WTC11 (cell line): ENCODE results near the gene GZF1. TPM values are rescaled to one million over a fixed set of nuclear protein-coding genes. Genes with fewer than 3 reads are reported as not detected.
"Not testable (repeated sequence)": the region's sequence is repeated elsewhere in the genome, so short reads cannot be mapped to it uniquely, and the experiment has no call there.

Experiments
- ATAC-seq: fragments of 200-7000 bp; cut with Tn5 transposase; 2 replicates; pipeline ENCODE4 v1.10.0; 2021; ENCODE audit warnings: mild to moderate bottlenecking, moderate library complexity
- CTCF ChIA-PET: fragments of 300-600 bp; sonication (Branson Sonifier 250); formaldehyde crosslinking; loops from one replicate; lab custom pipeline; 2021; ENCODE audit warnings: antibody characterized with exemption; lab: Charles Lee
- POLR2A ChIA-PET: fragments of 350-600 bp; sonication (Branson Sonifier 250); formaldehyde crosslinking; loops from one replicate; lab custom pipeline; 2021; ENCODE audit warnings: antibody characterized with exemption; lab: Charles Lee
- DNase-seq: peaks from one replicate; pipeline ENCODE4 v3.0.0; 2021; ENCODE audit warnings: low spot score
- H3K27ac Mint-ChIP-seq: 2 replicates; pipeline ENCODE4 v1.8.0; 2021; ENCODE audit warnings: mixed read lengths
- H3K27me3 Mint-ChIP-seq: 2 replicates; pipeline ENCODE4 v1.8.0; 2021; ENCODE audit warnings: low read depth, mild to moderate bottlenecking, moderate library complexity, mixed read lengths
- H3K36me3 Mint-ChIP-seq: 2 replicates; pipeline ENCODE4 v1.8.0; 2021; ENCODE audit warnings: mixed read lengths
- H3K4me1 Mint-ChIP-seq: 2 replicates; pipeline ENCODE4 v1.8.0; 2022; ENCODE audit warnings: mixed read lengths
- H3K4me3 Mint-ChIP-seq: 2 replicates; pipeline ENCODE4 v1.8.0; 2021; ENCODE audit warnings: mild to moderate bottlenecking, moderate library complexity, mixed read lengths
- H3K9me3 Mint-ChIP-seq: 2 replicates; pipeline ENCODE4 v1.8.0; 2021; ENCODE audit warnings: mixed read lengths
- GRHL2 ChIP-seq: fragments of 250-450 bp; sonication (Bioruptor Pico); IDR thresholded peaks from 2 replicates; pipeline ENCODE4 v1.8.0; 2022; ENCODE audit warnings: mild to moderate bottlenecking, moderate library complexity; ENCODE audit not compliant: insufficient replicate concordance, severe bottlenecking
- GTF2I ChIP-seq: fragments of 250-450 bp; sonication (Bioruptor Pico); conservative IDR thresholded peaks from 2 replicates; pipeline ENCODE4 v1.4.0; 2021; ENCODE audit warnings: mild to moderate bottlenecking
- HMGA2 ChIP-seq: fragments of 250-450 bp; sonication (Bioruptor Pico); IDR thresholded peaks from 2 replicates; pipeline ENCODE4 v1.4.0; 2021; ENCODE audit warnings: mild to moderate bottlenecking, moderate library complexity
- KAT7 ChIP-seq: sonication (generic); formaldehyde crosslinking; IDR thresholded peaks from 2 replicates; pipeline ENCODE4 v1.8.1; 2023; ENCODE audit warnings: missing genetic modification reagents, mild to moderate bottlenecking, borderline replicate concordance
- NFE2L1 ChIP-seq: sonication (generic); formaldehyde crosslinking; IDR thresholded peaks from 2 replicates; pipeline ENCODE4 v1.8.1; 2023; ENCODE audit warnings: missing genetic modification reagents
- OVOL2 ChIP-seq: fragments of 250-450 bp; sonication (Bioruptor Pico); IDR thresholded peaks from 2 replicates; pipeline ENCODE4 v1.9.0; 2021; ENCODE audit warnings: mild to moderate bottlenecking, borderline replicate concordance
- SMAD4 ChIP-seq: sonication (generic); formaldehyde crosslinking; IDR thresholded peaks from 2 replicates; pipeline ENCODE4 v1.8.0; 2022; ENCODE audit warnings: mild to moderate bottlenecking, missing genetic modification reagents
- TEAD4 ChIP-seq: sonication (generic); formaldehyde crosslinking; IDR thresholded peaks from 2 replicates; pipeline ENCODE4 v1.8.0; 2022; ENCODE audit warnings: mild to moderate bottlenecking, missing genetic modification reagents
- ZBTB21 ChIP-seq: sonication (generic); formaldehyde crosslinking; IDR thresholded peaks from 2 replicates; pipeline ENCODE4 v1.8.1; 2023; ENCODE audit warnings: mild to moderate bottlenecking, missing genetic modification reagents, borderline replicate concordance
- ZNF121 ChIP-seq: sonication (generic); formaldehyde crosslinking; IDR thresholded peaks from 2 replicates; pipeline ENCODE4 v1.8.0; 2023; ENCODE audit warnings: missing genetic modification reagents
- ZNF263 ChIP-seq: sonication (generic); formaldehyde crosslinking; IDR thresholded peaks from 2 replicates; pipeline ENCODE4 v1.8.1; 2022; ENCODE audit warnings: low read depth, mild to moderate bottlenecking, moderate library complexity, missing genetic modification reagents
- ZNF317 ChIP-seq: sonication (generic); formaldehyde crosslinking; IDR thresholded peaks from 2 replicates; pipeline ENCODE4 v1.8.1; 2023; ENCODE audit warnings: low read depth, mild to moderate bottlenecking, moderate library complexity, missing genetic modification reagents, borderline replicate concordance
- ZNF423 ChIP-seq: fragments of 250-450 bp; sonication (Bioruptor Pico); IDR thresholded peaks from 2 replicates; pipeline ENCODE4 v2.1.2; 2022; ENCODE audit warnings: mild to moderate bottlenecking, moderate library complexity
- total RNA-seq: library from RNA; stranded (reverse); gene quantifications from 3 replicates; pipeline ENCODE4 v1.2.3, GENCODE V29; 2021
- TF ChIP-seq, protein P1 (sequence below): fragments of 250-450 bp; sonication (Bioruptor Pico); IDR thresholded peaks from 2 replicates; pipeline ENCODE4 v1.8.0; 2021; ENCODE audit warnings: mild to moderate bottlenecking
- TF ChIP-seq, protein P2 (sequence below): sonication (generic); formaldehyde crosslinking; IDR thresholded peaks from 2 replicates; pipeline ENCODE4 v1.8.0; 2022; ENCODE audit warnings: mild to moderate bottlenecking, missing genetic modification reagents
- TF ChIP-seq, protein P3 (sequence below): sonication (generic); formaldehyde crosslinking; IDR thresholded peaks from 2 replicates; pipeline ENCODE4 v1.8.1; 2023; ENCODE audit warnings: mild to moderate bottlenecking, missing genetic modification reagents, moderate library complexity
- TF ChIP-seq, protein P4 (sequence below): fragments of 200-600 bp; IDR thresholded peaks from 2 replicates; pipeline ENCODE4 v1.8.0; 2022; ENCODE audit warnings: antibody characterized with exemption
- TF ChIP-seq, protein P5 (sequence below): fragments of 250-450 bp; sonication (Bioruptor Pico); IDR thresholded peaks from 2 replicates; pipeline ENCODE4 v1.9.0; 2021; ENCODE audit warnings: mild to moderate bottlenecking, borderline replicate concordance

The GZF1 gene
- total RNA-seq, 1 experiment from 2014 or later = 9.5 TPM

DNA sequence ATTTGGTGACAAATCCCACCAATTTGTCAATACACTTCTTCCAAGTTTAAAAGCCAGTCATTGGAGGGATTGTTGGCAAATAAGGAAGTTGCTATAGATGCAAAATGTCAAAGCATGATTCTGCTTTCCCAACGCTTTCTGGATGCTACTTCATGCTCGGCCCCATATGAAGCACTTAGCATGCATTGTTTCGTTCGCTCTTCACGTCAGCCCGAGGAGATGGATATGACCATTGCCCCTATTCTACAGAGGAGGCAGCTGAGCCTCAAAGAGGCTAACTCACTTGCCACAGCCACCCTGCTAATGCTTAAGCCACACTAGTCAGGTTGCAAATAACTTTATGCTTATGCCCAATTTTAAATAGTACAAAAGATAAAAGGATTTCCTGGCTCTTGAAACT, 14.2 kb upstream of the GZF1 start:
- no peaks in the 10 kb centered on the region for H3K36me3 Mint-ChIP-seq
- POLR2A ChIA-PET = no interaction called here
- ATAC-seq (no peak), DNase-seq (no peak)
- H3K4me1 Mint-ChIP-seq = peaks cover 34% of the 10 kb centered on the region
- TF ChIP-seq ZNF263 (CRISPR knock-in tag) = no peak
- no peak for TF ChIP-seq GTF2I (CRISPR knock-in tag)
- TF ChIP-seq, protein P1, sequence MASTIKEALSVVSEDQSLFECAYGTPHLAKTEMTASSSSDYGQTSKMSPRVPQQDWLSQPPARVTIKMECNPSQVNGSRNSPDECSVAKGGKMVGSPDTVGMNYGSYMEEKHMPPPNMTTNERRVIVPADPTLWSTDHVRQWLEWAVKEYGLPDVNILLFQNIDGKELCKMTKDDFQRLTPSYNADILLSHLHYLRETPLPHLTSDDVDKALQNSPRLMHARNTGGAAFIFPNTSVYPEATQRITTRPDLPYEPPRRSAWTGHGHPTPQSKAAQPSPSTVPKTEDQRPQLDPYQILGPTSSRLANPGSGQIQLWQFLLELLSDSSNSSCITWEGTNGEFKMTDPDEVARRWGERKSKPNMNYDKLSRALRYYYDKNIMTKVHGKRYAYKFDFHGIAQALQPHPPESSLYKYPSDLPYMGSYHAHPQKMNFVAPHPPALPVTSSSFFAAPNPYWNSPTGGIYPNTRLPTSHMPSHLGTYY = no peak
- no peak for TF ChIP-seq OVOL2
- no peak for TF ChIP-seq HMGA2
- TF ChIP-seq, protein P2, sequence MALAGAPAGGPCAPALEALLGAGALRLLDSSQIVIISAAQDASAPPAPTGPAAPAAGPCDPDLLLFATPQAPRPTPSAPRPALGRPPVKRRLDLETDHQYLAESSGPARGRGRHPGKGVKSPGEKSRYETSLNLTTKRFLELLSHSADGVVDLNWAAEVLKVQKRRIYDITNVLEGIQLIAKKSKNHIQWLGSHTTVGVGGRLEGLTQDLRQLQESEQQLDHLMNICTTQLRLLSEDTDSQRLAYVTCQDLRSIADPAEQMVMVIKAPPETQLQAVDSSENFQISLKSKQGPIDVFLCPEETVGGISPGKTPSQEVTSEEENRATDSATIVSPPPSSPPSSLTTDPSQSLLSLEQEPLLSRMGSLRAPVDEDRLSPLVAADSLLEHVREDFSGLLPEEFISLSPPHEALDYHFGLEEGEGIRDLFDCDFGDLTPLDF (CRISPR knock-in tag) = no peak
- TF ChIP-seq KAT7 = no peak
- TF ChIP-seq ZNF423 (CRISPR knock-in tag) = no peak
- no peak for TF ChIP-seq SMAD4
- no peak for TF ChIP-seq ZBTB21 (CRISPR knock-in tag)
- TF ChIP-seq, protein P3, sequence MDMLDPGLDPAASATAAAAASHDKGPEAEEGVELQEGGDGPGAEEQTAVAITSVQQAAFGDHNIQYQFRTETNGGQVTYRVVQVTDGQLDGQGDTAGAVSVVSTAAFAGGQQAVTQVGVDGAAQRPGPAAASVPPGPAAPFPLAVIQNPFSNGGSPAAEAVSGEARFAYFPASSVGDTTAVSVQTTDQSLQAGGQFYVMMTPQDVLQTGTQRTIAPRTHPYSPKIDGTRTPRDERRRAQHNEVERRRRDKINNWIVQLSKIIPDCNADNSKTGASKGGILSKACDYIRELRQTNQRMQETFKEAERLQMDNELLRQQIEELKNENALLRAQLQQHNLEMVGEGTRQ (CRISPR knock-in tag) = no peak
- no peak for TF ChIP-seq GRHL2
- no peak for TF ChIP-seq NFE2L1 (CRISPR knock-in tag)
- TF ChIP-seq, protein P4, sequence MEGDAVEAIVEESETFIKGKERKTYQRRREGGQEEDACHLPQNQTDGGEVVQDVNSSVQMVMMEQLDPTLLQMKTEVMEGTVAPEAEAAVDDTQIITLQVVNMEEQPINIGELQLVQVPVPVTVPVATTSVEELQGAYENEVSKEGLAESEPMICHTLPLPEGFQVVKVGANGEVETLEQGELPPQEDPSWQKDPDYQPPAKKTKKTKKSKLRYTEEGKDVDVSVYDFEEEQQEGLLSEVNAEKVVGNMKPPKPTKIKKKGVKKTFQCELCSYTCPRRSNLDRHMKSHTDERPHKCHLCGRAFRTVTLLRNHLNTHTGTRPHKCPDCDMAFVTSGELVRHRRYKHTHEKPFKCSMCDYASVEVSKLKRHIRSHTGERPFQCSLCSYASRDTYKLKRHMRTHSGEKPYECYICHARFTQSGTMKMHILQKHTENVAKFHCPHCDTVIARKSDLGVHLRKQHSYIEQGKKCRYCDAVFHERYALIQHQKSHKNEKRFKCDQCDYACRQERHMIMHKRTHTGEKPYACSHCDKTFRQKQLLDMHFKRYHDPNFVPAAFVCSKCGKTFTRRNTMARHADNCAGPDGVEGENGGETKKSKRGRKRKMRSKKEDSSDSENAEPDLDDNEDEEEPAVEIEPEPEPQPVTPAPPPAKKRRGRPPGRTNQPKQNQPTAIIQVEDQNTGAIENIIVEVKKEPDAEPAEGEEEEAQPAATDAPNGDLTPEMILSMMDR = no peak
- TF ChIP-seq, protein P5, sequence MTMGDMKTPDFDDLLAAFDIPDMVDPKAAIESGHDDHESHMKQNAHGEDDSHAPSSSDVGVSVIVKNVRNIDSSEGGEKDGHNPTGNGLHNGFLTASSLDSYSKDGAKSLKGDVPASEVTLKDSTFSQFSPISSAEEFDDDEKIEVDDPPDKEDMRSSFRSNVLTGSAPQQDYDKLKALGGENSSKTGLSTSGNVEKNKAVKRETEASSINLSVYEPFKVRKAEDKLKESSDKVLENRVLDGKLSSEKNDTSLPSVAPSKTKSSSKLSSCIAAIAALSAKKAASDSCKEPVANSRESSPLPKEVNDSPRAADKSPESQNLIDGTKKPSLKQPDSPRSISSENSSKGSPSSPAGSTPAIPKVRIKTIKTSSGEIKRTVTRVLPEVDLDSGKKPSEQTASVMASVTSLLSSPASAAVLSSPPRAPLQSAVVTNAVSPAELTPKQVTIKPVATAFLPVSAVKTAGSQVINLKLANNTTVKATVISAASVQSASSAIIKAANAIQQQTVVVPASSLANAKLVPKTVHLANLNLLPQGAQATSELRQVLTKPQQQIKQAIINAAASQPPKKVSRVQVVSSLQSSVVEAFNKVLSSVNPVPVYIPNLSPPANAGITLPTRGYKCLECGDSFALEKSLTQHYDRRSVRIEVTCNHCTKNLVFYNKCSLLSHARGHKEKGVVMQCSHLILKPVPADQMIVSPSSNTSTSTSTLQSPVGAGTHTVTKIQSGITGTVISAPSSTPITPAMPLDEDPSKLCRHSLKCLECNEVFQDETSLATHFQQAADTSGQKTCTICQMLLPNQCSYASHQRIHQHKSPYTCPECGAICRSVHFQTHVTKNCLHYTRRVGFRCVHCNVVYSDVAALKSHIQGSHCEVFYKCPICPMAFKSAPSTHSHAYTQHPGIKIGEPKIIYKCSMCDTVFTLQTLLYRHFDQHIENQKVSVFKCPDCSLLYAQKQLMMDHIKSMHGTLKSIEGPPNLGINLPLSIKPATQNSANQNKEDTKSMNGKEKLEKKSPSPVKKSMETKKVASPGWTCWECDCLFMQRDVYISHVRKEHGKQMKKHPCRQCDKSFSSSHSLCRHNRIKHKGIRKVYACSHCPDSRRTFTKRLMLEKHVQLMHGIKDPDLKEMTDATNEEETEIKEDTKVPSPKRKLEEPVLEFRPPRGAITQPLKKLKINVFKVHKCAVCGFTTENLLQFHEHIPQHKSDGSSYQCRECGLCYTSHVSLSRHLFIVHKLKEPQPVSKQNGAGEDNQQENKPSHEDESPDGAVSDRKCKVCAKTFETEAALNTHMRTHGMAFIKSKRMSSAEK (CRISPR knock-in tag) = no peak
- TF ChIP-seq TEAD4 (CRISPR knock-in tag) = no peak
- no peak for TF ChIP-seq ZNF317 (CRISPR knock-in tag)
- no peaks in the 10 kb centered on the region; the same call in none of the 2 replicates for H3K27me3 Mint-ChIP-seq
- H3K27ac Mint-ChIP-seq = no peak overlapping the region
- CTCF ChIA-PET = no interaction called here
- H3K9me3 Mint-ChIP-seq = peaks cover 7% of the 10 kb centered on the region
- no peak overlapping the region for H3K4me3 Mint-ChIP-seq

DNA sequence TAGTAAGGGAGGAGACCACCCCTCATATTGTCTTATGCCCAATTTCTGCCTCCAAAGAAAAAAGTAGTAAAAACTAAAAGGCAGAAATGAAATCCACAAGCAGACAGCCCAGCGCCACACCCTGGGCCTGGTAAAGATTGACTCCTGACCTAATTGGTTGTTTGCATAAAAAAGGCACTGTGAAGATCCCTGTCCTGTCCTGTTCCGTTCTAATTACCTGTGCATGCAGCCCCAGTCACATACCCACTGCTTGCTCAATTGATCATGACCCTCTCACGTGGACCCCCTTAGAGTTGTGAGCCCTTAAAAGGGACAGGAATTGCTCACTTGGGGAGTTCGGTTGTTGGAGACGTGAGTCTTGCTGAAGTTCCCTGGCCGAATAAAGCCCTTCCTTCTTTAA, 13.5 kb upstream of the GZF1 start:
- peaks cover 34% of the 10 kb centered on the region for H3K4me1 Mint-ChIP-seq
- CTCF ChIA-PET, DNase-seq, H3K36me3 Mint-ChIP-seq: not testable (repeated sequence)
- TF ChIP-seq ZNF121 (CRISPR knock-in tag) = peak; percentile 53; the same call in 1 of the 2 replicates
- TF ChIP-seq, all 79 proteins: peak for 1; not testable (repeated sequence) for 78
- peak overlapping the region; percentile 97 for H3K4me3 Mint-ChIP-seq
- H3K9me3 Mint-ChIP-seq, ATAC-seq, H3K27me3 Mint-ChIP-seq, POLR2A ChIA-PET: not testable (repeated sequence)
- H3K27ac Mint-ChIP-seq = peak overlapping the region; percentile 42
